HG03460 (cell line): ENCODE results near the gene MARK2.

Experiments used
- ATAC-seq: cut with Tn5 transposase; IDR thresholded peaks from one replicate; pipeline ENCODE4 v1.9.1; 2021; ENCODE audit not compliant: unreplicated experiment

The MARK2 gene

DNA sequence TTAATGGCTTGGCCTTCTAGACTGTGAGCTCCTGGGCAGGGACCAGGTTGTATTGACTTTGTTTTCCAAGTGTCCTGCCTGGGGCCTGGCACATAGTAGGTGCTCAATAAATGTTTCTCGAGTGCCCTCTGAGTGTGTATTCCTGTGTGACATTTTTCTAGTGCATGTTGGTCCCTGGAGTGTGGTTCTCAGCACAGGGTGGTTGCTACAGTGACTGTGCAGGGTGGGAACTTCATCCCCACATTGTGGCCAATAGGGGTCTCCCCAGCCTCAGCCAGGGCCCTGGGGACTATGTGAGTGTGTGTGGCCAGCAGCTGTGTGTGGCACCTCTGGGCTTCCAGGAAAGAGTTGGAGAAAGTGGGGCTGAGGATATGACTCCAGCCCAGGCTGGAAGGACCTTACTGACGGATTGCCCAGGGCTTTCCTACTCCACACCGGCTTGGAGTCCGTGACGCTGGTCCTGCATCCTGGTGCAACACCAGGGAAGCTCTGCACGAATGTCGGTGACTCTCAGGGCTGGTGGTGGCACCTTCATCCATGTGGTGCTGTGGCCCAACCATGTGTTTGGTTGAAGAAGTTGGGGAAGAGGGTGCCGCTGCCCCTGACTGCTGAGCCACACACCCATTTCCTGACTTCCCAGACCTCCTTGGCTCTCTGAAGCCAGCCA is 9.0 kb upstream of the MARK2 start:
- ATAC-seq: no peak

DNA sequence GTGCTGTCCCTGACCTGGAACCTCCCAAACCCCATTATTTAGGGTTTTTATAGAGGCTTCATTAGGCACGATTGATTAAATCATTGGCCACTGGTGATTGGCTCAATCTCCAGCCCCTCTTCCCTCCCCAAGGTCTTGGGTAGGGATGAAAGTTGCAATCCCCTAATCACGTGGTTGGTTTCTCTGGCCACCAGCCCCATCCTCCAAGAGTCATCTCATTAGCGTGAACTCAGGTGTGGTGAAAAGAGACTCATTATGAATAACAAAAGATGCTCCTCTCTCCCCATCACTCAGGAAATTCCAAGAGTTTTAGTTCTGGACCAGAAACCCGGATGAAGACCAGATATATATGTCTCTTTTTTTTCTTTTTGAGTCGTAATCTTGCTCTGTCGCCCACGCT is 7.6 kb upstream of the MARK2 start:
- ATAC-seq: no peak

DNA sequence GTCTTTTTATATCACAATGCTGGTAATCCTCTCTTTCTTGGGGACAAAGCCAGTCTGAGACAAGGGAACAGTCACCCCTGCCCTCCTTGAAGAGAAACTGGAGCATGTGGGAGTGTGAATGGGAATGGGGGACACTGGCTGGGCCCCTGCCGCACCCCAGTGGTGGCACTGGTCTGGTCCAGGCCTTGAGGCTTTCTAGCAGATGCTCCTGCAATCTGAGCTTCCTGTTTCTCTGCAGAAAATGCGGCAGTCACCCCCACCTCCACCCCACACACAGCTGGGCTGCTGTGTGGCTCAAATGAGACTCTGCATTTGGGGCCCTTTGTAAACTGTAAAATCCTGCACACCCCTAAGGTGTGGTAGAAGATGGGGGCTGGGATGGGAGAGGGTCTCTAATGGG is 6.6 kb upstream of the MARK2 start:
- ATAC-seq: no peak

DNA sequence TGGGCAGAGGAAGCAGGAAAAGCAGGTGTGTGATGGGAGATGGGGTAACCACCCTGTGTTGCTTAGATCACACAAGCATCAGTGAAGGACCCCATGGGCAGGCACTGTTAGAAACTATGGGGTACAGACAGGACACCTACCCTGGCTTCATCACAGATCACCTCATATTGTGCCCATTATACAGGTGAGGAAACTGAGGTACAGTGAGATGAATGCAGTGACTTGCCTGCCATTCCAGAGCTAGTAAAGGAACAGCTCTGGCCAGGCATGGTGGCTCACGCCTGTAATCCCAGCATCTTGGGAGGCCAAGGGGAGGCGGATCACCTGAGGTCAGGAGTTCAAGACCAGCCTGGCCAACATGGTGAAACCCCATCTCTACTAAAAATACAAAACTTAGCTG is 5.9 kb upstream of the MARK2 start:
- no peak for ATAC-seq

DNA sequence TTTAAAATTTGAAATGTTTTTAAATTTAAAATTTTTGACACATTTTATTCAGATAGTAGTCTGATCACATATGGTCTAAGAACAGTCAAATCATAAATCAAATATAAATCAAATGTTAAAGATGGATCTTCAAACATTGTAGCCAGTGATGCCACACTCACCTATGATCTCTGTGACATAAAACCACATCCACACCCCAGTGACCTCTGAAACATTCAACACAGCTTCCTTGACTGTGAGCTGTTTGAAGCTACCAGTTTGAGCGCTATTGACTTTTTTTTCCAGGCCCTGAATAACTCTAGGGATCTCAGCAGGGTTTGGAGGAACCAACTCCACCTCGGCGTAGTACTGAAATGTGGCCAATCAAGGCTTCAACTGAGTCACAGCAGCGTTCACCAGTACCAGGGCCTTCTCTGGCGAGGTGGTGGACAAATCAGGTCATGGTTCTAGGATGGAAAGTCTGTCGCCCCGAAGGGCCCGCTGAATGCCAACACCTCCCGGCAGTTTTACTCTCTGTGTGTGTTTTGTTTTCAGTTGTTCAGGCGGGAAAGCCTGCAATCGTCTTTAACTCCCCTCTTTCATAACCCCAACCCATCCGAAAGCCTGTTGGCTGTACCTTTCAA is 4.3 kb upstream of the MARK2 start:
- no peak for ATAC-seq

DNA sequence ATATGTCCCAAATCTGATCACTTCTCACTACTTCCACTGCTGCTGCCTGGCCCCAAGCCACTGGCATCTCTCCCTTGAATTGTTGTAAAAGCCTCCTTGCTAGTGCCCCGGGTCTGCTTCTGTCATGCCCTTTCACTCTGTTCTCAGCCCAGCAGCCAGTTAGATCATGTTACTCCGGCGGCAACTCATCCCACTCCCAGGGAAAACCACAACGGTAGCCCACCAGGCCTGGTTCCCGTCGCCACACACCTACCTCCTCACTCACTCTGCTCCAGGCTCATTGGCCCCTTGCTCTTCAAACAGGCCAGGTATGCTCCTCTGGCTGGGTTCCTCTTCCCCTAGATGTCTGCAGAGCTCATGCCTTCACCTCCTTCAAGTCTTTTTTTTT is 3.8 kb upstream of the MARK2 start:
- no peak for ATAC-seq

DNA sequence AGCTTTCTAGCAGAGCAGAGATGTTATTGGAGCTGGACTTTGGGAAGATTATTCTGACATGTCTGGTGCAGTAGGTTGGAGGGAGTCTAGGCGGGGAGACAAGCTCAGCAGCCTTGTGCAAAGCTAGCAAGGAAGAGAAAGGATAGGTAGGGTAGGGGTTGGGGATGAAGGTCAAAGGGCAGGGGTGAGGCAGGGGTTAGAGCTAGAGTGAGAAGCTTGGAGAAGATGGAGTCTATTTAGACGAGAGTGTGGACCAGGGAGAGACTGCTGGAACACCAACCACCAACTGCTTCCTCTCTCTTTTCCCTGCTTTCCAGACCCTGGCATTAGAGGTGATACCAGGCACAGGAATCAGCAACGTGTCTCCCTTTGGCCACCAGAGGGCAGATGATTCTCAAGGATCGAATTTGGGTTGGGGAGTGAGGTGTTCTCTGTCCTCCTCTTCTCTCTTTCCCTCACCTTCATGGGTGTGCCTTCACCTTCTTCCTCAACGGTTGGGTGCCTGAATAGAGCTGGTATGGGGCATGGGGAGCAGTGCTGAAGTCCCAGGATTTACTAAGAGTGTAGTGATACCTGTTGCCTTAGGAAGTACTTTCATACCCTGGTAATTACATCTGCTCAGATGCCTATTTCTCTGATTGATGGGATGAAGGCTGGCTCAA is 1.8 kb upstream of the MARK2 start:
- ATAC-seq: no peak

DNA sequence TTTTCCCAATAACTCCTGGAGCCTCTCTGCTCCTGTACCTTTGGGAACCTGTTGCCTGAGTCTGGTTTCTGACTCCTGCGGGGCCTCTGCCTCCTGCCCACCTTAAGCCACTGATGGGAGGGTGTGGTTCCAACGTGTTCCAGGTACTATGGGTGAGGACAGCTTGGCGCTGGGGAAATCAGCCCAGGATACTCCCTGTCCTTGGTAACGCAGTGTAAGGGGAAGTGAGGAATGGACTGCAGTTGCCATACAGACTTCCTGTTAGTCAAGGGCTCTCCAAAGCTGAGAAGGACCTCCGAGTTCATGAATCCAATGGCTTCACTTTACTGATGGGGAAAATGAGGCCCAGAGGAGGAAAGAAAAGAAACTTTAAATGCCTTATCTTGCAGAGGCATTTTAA is 1.2 kb upstream of the MARK2 start:
- no peak for ATAC-seq

DNA sequence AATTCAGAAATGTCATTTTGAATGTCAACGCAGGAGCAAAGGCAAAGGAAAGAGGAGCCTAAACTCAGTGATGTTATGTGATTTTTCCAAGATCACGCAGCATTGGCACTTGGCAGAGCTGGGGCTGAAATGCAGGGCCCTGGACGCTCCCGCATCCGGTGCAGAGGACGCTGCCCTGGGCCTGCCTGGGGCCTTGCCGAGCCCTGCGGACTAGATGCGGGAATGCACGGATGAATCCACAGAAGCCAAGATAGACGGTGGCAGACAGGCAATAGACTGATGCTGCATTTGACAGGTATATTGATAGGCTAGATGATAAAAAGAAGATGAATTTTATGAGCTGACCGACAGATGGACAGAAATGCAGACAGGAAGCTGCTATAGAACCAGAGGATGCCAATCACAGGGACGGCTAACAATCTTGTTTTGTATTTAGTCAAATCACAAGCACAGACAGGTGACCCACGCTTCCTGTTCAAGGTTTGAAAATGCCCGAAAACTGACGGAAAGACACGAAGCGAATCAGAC is 696 bp upstream of the MARK2 start:
- ATAC-seq: no peak

DNA sequence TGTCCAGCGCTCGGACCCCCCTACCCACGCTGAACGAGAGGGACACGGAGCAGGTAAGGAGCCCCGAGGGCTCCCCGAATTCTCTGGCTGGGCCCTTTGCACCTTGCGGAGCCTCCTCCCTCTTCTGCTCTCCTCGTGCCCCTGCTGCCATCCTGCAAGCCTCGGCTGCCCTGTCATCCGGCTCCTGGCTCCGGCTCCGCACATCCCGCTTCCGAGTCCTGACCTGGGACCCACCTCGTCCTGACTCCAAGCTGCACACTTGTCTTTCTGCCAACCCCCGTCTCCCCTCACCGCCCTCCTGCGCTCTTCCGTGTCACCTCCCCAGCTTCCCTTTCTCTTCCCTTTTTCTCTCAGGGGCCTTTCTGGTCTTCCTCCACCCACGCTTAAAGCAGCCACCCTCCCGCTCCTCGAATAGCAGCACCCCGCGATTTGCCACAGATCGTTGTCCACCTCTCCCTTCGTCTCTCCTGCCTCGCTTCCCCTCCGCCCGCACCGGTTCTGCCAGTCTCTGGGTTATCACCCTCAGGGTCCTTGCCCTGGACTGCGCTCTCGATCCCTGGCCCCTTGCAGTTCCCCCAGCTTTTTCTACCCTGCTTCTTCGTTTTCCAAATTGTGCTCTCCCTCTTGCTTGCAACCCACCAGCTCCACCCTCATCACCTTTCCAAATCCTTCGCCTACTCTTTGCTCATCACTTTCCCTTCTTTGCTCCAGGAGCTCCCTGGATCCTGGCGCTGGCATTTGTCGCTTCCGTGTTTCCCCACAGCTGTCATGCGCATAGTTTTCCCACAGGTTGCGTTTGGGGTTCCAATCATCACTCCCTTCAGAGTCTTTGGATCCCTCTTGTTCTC is 822 bp downstream of the MARK2 start:
- ATAC-seq: no peak

DNA sequence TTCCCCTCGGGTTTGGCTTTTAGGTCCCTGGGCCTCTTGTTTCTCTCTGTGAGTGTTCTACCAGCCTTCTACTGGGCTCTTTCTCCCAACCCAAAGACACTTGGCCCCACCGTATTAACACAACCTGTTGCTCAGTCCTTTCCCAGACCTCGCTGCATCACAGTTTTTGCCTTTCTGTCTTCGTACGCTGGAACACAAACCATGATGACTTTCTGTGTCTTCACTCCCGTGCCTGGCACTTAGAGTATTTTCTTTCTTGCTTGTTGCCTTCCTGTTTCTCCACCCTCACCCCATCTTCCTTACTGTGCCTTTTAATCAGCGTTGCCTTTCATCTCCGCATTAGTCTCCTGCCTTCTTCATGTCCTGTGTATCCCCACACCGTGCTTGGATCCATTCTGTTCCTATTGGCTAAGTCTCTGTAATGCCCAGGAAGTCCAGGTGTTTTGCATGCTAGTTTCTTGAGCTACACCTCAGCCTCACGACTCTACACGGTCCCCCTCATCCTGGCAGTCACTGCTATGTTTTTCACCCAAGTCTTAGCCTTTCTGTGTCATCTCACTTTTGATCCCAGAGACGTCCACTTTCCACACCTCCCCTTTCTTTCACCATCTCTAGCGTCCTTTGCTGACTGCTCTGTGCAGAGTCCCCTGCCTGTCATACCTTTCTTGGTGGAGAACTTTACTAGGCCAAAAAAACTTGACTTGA is 1.6 kb downstream of the MARK2 start:
- no peak for ATAC-seq

DNA sequence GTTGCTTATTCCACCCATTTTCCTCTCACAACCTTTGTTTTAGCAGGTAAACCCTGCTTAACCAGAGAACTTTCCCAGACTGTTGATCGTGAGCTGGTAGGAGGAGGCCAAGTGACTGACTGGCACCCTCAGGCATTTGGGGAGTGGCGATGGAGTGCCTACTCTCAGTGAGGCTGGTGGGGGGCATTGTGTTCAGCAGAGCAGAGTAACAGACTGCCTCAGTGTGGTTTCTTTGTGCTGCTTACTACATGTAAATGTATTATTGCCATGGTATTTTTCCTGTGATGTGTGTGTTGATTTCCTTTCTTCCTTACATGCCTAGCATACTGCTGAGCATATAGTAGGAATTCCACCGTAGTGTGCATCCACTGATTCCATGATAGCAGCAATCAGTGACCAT is 2.6 kb downstream of the MARK2 start:
- no peak for ATAC-seq

DNA sequence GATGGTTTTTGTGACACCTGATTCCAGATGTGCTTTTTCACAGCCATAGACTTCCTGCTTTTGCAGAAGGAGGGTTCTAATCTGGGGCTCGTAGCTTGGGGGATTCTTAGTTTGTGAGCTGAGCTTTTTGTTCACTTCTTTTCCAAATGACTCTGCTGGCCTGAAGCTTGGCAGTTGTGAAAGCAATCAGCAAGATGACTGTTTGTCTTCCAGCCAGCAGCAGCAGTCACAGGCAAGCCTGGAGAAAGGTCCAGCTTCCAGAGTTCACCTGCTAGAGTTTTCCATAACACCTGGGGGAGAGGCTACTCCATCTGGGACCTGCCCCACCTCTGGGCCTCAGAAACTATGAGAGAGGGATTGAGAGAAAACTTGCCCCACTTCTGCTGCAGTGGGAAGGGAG is 4.1 kb downstream of the MARK2 start:
- ATAC-seq: no peak

DNA sequence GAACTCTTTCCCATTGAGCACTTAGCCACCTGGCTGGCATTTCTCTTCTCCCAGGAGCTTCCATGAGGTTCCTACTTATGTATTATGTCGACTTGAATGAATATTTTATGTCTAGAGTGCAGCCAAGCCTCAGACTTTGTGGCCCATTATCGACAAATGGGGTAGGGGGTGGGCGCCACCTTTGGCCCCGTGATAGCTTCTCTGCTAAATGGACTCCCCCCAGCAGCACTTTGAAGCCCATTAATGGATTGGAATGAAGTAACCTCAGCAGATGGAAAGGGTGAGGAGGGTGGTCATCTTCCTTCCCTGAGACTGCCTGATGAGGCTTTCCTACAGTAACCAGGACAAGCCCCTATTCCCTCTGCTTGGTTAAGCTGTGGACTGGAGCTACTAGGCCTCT is 5.9 kb downstream of the MARK2 start:
- ATAC-seq: no peak

DNA sequence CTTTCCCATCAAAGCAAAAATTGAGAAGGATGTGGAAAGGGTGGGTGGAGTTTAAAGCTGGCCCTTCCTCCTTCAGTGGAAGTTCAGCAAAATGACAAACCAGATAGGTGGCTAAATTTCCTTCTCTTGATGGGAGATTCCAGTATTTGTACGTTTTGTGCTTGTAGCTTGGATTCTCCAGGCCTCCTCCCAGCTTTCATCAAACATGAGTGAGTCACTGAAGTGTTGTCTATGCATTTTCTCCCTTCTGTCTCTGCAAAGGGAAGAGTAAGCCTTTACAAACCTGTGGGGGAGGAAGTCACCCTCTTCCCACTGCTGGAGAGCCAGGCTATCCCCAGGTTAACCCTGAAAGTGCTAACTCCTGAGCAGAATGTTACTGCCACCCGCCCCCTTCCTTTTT is 6.4 kb downstream of the MARK2 start:
- no peak for ATAC-seq

DNA sequence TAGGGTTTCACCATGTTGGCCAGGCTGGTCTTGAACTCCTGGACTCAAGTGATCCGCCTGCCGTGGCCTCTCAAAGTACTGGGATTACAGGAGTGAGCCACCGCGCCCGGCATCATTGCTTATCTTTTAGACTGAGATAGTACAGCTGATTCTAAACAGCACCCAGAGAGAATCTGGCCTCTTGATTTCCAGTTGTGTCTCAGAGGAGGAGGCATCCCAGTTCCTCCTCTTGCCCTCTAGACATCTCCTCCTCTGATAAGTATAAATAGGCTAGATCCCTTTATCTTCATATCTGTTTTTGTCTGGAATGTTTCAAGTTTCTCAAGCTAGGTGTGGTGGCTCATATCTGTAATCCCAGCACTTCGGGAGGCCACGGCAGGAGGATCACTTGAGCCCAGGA is 7.0 kb downstream of the MARK2 start:
- ATAC-seq: no peak

DNA sequence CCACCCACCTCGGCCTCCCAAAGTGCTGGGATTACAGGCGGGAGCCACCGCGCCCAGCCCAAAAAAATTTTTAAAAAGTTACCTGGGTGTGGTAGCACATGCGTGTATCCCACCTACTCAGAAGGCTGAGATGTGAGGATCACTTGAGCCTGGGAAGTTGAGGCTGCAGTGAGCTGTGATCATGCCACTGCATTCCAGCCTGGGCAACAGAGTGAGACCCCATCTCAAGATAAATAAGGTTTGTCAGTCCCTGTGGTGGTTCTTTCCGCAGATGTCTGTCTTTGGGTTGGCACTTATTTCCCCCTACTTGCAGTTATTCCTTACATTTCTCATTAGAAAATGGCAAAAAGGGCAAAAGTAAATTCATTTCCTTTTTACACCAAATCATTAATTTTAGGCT is 8.0 kb downstream of the MARK2 start:
- no peak for ATAC-seq

DNA sequence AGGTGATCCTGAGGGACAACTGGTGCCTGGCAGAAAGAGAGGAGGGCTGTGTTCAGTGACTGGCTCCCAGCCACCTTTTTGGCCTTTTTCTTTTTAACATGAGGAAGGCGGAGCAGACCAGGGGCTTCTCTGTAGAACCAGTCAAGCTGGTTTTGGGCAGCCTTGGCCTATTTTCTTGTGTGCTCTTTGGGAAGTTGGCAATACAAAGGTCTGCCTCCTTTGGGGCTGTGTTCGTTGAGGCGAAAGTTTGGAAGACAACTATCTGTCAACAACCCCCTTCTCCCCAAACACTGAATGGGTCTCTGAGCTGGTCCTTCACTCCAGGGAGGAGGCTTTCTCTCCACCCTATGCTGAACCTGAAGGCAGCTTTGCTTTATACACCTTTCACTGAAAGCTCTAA is 8.5 kb downstream of the MARK2 start:
- ATAC-seq: no peak

DNA sequence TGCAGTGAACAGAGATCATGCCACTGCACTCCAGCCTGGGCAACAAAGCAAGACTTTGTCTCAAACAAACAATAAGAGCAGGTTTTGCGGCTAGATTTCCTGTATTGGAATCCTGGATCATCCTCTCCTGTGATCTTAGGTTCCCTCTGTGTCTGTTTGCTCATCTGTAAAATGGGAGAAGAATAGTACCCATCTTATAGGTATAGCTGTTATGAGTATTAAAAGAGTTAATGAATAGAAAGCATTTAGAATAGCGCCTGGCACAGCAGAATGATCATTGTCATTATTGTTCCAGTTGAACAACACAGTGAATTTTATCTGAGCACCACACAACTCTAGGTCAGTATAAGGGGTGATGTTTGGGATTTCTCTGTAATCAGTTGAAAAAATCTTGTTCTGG is 10.8 kb downstream of the MARK2 start:
- ATAC-seq: no peak

DNA sequence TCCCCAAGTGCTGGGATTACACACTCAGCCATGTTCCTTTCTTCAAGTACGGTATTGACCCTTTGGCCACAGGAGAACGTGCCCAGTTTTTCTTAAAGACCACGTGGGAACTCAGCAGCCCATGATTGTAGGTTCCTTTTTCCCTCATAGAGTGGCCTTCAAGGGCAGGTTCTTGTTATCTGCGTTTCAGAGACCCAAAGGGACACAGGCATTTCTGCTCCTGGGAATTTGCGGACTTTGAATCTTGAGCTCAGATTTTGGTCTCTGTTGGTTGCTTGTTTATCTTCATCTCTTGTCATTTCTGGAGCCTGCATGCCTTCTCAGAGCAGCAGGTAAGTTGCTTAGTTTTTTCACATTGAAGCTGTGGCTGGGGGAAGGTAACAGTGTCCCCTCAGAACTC is 12.0 kb downstream of the MARK2 start:
- ATAC-seq: no peak

DNA sequence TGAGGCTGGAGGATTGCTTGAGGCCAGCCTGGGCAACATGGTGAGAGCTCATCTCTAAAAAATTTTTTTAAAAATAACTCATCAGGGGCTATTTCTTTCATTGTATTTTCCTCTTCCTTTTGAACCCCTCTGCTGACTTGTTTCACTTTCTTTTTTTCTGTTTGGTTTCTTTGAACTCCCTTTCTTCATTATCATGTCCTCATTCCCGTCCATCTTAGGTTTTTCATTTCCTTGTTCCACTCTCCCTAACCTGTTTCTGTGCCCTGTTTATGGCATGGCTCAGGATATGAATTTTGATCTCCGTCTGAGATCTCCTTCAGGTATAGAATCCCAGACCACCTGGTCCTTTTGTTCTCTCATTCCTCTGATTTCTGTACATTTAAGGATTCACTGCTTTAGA is 12.5 kb downstream of the MARK2 start:
- ATAC-seq: no peak
